OCI-M2 (cell line): Measurements from ENCODE around the gene MLLT3.

ENCODE experiments used
- DNase-seq: peaks from one replicate; lab custom pipeline; 2025; ENCODE audit not compliant: unreplicated experiment; lab: John Stamatoyannopoulos, UW

Gene MLLT3

DNA sequence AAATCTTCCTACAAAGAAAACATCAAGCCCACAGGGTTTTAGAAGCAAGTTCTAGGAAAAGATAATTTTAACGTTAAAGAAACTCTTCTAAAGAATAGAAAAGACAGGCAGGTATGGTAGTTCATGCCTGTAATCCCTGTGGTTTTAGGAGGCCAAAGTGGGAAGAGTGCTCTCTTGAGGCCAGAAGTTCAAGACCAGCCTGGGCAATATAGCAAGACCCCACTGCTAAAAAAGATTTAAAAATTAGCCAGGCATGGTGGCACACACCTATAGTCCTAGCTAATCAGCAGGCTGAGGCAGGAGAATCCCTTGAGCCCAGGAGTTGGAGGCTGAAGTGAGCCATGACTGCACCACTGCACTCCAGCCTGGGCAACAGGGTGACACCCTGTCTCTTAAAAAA, 193.3 kb downstream of the MLLT3 start:
- no peak for DNase-seq

DNA sequence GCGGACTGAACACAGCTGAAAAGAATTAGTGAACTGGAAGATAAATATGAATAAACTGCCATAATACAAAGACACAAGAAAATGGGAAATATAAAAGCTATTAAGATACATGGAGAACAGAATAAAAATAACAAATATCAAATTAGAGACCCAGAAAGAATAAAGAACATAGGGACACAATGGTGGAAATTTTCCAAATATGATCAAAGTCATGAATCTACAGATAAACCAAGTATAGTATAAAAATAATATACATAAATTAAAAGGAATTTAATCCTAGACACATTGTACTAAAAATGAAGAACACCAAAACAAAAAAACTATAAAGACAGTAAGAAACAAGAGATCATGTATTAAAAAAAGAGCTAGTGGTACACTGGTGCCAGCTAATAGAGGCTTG, 194.9 kb downstream of the MLLT3 start:
- DNase-seq: no peak

GRCh38 chr9:20426019-20426418, 196.3 kb downstream of the MLLT3 start:
- DNase-seq: no peak

- DNase-seq: no peak
Observed at GRCh38 chr9:20419533-20419932, 202.8 kb downstream of the MLLT3 start.

DNA sequence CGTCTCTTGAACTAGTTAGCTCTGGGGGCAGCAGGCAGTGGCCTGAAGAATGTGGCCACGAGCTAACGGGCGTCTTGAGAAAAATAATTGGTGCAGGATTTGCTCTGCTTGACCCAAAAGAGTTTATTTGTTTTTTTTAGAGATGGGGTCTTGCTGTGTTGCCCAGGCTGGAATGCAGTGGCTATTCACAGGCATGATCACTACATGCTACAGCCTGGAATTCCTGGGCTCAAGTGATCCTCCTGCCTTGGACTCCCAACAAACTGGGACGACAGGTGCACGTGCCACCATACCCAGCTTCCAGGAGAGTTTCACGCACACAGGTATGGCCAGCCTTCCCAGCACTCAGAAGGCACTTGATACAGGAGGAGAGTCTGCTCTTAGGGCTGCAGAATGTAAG, 203.8 kb downstream of the MLLT3 start:
- no peak for DNase-seq

DNA sequence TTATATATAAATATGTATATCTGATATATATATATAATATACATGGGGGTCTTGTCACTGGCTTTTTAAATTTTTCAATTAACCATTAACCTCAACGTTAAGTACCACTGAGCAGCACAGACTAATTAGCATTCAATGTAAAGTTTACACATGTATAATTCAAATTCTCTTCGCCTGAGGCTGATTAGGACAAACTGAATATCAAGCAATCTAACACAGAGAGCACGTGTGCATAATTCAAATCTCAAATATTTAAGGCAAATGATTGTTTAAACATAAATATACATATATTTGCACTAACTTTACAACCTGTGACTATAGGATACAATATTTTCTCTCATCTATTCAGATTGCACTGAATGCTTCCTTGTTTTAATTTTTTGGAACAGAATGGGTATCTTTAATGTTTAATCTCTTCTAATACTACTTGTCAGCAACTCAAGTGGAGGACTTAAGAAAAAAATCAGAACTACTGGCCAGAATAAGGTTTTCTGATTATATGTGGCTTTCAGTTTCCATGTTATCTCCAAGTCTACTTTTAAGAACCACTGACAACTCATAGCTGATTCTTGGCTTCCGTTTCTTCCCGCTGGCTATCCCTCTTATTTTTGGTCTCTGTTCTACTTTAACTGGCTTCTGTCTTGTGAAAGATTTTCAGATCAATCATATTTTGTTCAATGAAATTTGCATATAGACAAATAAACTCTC, 204.8 kb downstream of the MLLT3 start:
- no peak for DNase-seq

DNA sequence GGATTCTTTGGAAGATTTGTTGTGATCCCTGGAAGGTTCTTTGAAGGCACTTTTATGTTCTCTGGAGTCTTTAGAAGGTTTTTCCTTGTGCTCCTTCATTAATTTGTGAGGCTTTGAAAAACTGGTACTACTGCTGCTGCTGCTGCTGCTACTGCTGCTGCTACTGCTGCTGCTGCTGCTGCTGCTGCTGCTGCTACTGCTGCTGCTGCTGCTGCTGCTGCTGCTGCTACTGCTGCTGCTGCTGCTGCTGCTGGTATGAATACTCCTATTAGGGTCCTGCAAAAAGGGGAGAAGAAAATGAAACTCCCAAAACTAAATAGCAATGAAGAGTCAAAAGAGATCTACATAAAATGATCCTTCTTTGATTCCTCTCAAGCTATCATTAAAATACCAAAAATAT, 208.1 kb downstream of the MLLT3 start:
- DNase-seq: no peak

- DNase-seq: no peak
Observed at GRCh38 chr9:20409321-20410092, 212.8 kb downstream of the MLLT3 start.

DNA sequence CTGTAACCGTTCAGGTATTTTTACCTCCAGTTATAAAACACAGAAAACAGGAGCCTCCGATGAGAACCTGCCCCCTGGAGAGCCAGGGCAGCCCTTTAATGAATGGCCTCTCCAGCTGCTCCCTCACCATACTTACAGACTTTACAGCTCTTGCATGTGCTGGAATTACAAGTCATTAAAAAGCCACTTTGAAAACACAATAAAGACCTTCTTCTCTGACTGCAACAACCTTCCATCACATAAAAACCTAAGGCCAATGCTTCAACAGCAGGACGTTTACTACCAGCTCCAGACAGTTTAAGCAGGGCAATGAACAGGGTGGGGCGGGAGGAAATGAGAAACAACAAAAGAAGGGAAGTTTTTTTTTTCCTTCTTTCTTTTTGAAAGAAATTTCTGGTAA, 213.8 kb downstream of the MLLT3 start:
- no peak for DNase-seq

- DNase-seq: no peak
Observed at GRCh38 chr9:20407013-20407412, 215.3 kb downstream of the MLLT3 start.

DNA sequence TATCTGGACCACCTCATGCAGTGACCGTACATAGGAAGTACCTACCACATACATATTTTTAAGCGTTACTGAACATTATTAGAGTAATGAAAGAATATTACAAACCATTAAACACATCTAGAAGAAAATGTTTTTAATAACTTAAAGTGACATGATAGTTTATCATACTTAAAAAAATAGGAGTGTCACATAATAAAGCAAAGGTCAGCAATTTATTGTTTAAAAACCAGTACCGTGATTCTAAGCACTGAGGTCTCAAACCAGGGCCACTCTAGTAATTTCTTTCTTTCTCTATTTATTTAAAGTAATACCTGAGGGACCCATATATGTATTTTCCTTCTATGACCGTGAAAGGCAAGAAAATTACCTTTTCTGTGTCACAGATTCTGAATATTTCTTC, 216.0 kb downstream of the MLLT3 start:
- no peak for DNase-seq

DNA sequence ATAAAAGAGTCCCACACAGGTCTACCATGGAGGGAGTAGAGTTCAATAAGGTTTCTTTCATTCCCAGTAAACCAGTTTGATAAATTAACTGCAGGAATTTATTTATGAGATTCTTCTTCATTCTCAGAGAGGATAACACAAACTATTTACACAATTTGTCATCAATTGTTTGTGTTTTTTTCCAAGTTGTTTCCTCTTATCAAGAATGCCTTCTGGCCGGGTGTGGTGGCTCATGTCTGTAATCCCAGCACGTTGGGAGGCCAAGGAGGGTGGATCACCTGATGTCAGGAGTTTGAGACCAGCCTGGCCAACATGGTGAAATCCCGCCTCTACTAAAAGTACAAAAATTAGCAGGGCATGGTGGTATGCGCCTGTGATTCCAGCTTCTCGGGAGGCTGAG, 216.7 kb downstream of the MLLT3 start:
- DNase-seq: no peak

GRCh38 chr9:20405078-20405477, 217.2 kb downstream of the MLLT3 start:
- DNase-seq: no peak

- DNase-seq: no peak
Observed at GRCh38 chr9:20404192-20404813, 218.0 kb downstream of the MLLT3 start.

DNA sequence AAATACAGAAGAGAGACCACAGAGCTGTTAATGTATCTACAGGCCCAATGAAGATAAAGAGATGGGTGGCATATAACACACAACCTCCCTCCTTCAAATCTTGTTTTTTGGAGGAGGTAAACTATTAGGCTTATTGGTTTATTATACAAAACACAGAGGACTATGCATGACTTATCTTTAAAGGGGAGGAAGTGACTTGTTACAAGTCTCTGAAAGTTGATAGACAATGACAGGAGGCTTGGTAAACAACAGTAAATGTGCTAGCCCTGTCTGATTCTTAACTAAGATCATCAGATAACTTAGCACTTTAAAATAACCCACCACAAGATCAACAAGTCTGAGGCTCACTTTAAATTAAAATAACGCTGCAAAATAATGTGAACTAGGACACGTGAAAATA, 219.0 kb downstream of the MLLT3 start:
- no peak for DNase-seq

DNA sequence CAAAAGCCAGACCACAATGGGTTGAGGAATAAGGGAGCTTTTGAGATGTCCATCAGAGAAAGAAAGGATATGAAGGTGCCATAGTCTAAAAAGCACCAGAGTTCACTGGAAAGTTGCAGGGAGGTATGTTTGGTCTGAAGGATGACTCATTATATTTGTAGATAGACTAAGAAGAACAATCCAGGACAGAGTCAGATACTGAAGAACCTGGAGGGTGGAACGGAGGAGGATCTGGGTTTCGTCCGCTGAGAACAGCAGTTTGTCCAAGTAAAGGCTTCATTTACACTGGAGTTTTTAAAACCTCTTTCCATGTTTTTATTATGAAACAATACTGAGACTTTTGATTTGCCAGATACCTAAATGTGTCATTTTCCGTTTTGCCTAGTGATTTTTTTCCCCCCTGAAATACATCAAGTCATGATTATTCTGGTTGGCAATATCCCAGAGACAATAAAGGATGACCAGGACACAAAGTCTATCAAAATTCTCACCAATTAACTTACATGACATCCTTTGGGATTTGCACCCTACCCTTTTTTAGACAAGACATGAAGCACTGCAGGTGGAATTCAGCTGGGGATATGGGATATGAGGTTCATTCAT, 219.9 kb downstream of the MLLT3 start:
- no peak for DNase-seq

DNA sequence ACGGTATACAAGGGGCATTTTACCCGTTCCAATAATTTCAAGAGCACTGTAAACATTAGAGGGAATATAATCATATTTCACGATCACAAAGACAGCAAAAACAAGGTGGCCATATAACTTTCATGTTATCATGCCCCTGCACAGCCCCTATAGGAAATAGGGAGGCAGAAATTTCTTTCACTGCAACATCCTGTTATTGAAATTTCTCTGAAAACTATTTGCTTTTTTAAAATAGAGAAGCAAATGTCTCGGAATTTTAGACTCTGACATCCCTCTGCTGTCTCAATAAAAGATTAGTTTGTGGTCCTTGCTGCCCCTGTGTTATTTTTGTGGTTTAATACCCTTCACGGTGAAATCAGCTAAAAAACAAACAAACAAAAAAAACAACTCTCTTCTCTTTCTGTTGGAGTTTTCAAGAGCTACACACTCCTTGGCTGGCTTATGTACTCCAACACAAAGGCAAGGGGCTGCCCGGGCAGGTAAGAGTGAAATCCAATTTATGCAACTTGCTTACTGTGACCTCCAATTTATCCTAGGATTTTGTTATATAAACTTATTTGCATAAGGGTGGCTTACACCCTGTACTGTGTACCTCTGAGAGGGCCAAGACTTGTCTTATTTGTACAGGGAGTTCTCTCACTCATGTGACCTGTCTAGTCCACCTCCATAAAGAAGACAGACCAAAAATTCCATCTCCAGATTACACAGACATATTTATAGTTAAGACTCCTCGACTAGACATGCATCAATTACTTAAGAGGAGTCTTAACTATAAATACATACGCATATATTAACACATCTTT, 223.6 kb downstream of the MLLT3 start:
- DNase-seq: no peak

GRCh38 chr9:20397348-20397747, 225.0 kb downstream of the MLLT3 start:
- no peak for DNase-seq

- no peak for DNase-seq
Observed at GRCh38 chr9:20396509-20396908, 225.8 kb downstream of the MLLT3 start.

GRCh38 chr9:20395651-20396050, 226.6 kb downstream of the MLLT3 start:
- DNase-seq: no peak

GRCh38 chr9:20394969-20395368, 227.3 kb downstream of the MLLT3 start:
- no peak for DNase-seq
